ENCODE results near the gene TENM3. TPM values are rescaled to one million over a fixed set of nuclear protein-coding genes. Genes with fewer than 3 reads are reported as not detected.

Gene TENM3
- polyA plus RNA-seq, 4 donors: 14.4 to 17.3 (median 15.4) TPM

DNA sequence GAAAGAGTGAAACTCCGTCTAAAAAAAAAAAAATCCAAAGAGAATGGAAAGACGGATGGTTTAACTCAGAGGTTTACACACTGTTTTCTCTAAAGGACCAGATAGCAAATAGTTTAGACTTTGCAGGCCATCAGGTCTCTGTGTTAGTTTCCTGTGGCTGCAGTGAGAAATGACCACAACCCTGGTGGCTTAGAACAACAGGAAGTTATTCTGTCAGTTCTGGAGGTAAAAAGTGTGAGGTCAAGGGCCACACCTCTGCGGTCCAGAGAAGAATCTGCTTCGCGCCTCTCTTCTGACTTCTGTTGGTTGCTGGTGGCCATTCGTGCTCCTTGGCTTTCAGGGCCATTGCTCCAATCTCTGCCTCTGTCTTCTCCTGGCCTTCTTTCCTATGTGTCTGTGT is 76.9 kb downstream of the TENM3 start:
- no peak for DNase-seq (ENCODE audit: low read depth in 4 of 4, low spot score in 2 of 4)

DNA sequence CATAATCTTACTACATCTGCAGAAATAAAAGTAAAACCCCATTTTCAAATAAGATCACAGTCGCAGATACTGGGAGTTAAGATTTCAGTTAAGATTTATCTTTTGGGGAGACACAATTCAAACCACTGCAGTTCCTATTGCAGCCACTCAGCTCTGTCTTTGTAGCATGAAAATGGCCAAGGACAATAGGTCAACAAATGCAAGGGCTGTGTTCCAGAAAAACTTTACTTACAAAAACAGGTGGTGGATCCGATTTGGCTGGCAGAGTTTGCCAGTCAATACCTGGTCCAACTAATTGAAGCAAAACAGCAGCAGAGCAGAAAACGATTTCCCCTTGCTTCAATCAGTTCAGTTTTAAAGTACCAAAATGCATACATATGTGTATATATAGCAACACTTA is 77.4 kb downstream of the TENM3 start:
- no peak for DNase-seq (ENCODE audit: low read depth in 4 of 4, low spot score in 2 of 4)

DNA sequence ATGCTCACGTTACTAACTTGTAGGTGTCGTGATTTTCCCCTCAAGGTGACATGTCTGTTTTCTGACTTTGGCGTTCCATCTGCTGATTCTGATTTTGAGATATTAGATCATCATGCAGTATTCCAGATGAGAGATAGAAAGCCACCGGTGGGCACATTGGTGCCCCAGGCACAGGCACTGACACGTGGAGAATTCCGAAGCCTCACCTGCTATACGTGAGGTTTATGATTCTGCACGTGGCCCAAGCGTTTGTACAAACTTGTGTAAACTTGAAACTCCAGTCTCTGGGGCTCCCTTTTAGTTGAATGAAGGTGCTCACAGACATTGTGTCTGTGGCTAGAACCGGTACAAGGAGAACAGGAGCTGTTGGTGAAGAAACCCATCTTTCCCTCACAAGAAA is 81.1 kb downstream of the TENM3 start:
- no peak for DNase-seq (ENCODE audit: low read depth in 4 of 4, low spot score in 2 of 4)

DNA sequence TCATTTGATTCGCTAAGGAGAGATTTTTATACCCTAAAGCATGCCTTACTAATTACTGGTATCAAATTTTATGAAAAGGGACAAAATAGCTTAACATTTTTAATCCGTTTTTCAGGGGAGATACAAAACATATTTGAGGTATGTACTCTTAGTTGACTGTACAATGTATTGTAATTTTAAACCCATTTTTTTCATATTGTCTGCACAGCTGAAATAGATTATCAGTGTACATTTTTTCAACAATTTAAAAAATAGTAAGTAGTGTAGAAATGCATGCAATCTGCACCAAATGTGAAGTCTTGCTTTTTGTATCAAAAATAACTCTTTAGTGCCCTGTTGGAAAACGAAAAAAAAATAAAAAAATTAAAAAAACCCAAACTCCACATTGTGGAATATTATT is 82.2 kb downstream of the TENM3 start:
- no peak for DNase-seq (ENCODE audit: low read depth in 4 of 4, low spot score in 2 of 4)

DNA sequence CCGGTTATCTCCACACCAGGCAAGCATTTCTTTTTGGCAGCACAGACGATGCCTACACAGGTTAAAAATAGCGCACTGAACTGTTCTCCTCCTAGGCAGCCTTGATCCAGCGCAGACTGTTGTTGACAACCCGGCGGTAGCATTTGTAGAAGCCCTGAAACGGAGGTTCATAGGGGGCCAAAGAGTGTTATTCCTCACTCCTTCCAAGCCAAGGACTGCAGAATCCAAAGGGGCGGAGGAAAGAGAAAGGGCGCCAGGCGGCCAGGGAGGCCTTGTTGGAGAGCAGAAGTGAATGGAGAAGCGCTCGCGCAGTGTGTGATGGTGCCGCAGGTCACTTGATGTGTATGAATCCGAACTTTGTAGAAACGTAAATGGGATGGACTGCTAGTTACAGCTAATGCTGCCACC is 82.7 kb downstream of the TENM3 start:
- DNase-seq (ENCODE audit: low read depth in 4 of 4, low spot score in 2 of 4): no peak

DNA sequence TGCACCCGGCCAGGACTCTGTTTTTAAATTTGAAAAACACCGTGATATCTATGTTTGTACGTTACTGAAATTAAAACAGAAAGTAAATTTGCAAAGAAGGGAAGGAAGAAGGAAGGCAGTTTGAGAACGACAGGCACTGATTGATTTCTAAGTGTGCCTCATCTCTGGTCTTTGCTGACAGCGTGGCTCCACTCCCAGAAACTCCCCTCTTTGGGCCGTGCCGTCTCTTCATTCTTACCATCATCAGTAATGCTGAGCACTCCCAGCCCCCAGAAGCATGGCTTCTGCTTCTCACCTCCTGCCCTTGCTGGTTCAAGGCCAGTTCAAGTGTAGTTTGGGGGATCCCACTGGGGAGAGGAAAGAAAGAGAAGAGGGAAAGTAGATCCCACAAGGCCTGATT is 85.3 kb downstream of the TENM3 start:
- DNase-seq (ENCODE audit: low read depth in 4 of 4, low spot score in 2 of 4): no peak

DNA sequence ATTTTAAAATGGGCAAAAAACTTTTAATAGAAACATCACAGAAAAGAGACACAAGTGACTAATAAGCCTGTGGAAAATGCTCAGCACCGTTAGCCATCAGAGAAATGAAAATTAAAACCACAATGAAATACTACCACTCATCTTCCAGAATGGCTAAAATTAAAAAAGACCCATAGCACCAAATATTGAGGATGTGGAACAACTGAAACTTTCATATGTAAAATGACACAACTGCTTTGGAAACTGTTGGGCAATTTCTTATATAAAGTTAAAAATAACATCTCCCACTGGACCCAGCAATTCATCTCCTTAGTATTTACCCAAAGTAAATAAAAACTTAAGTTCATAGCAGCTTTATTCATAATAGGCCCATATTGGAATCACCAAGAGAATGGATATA is 94.2 kb downstream of the TENM3 start:
- DNase-seq (ENCODE audit: low read depth in 4 of 4, low spot score in 2 of 4): no peak

DNA sequence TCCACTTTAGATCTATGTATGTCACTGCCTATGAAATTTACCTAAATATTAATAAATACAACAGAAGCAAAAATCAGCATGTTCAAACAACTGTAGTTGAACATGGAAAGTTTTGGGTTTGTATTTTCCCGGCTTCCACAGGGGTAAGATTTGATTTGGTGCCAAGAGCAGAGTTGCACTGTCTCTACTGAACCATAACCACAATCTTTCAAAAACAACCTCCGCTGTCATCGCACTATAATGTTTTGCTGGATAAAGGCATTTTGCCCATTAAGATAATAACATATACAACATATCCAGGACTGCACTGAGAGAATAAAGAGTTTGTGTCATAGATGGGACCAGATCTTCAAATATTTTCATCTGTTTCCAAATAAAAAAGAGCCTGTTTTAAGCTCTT is 94.9 kb downstream of the TENM3 start:
- no peak for DNase-seq (ENCODE audit: low read depth in 4 of 4, low spot score in 2 of 4)

DNA sequence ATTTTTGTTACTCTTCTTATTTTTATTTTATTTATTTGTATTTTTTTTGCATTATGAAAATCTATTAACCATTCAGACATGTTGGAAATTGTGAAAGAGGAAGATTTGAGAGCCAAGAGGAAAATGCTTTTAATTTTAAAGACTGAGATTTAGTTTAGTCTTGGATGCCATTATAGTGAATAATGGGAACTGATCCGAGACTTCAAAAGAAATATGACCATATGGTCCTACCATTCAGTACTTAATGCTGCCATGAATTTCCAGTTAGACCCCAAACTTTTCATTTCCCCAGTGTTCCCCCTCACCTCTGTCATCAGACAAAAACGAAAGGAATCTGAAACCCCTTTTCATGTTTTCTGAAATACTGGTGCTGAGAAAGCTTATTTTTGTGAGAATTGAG is 95.5 kb downstream of the TENM3 start:
- DNase-seq (ENCODE audit: low read depth in 4 of 4, low spot score in 2 of 4): no peak

DNA sequence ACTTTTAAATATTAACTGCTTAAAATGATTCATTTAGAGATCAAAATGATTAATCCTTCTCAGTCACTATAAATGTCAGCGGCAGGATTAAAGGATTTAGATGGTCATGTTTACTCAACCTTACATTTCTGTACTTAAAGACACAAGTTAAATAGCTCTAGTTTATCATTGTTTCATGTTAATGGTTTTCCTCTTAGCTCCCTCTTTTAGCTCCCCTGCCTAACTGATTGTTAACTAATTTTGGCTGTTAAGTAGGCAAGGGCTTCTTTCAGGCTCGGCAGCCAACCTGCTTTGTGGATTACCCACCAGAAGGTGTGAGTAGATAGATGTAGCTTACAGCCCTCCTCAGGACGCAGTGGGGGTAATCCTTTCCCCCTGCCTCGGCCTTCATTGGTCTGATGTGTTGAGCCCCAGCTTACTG is 96.0 kb downstream of the TENM3 start:
- no peak for DNase-seq (ENCODE audit: low read depth in 4 of 4, low spot score in 2 of 4)

DNA sequence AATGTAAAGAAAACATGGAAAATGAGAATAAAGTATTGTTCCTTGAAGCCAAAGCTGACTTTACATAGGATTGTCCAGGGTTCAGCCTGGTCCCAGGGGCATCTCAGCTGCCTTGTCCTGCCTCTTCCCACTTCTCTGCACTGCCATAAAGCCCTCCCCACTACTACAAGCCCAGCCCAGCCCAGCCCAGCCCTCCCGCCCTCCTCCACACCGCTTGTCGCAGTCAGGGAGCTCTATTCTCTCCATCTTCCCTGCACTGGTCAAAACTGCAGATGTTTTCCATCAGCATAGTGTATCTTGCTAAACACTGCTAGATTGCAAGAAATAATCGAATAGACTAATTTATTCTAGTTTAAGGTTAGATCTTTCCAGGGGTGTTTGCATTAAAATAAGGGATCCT is 100.3 kb downstream of the TENM3 start:
- DNase-seq (ENCODE audit: low read depth in 4 of 4, low spot score in 2 of 4): no peak

DNA sequence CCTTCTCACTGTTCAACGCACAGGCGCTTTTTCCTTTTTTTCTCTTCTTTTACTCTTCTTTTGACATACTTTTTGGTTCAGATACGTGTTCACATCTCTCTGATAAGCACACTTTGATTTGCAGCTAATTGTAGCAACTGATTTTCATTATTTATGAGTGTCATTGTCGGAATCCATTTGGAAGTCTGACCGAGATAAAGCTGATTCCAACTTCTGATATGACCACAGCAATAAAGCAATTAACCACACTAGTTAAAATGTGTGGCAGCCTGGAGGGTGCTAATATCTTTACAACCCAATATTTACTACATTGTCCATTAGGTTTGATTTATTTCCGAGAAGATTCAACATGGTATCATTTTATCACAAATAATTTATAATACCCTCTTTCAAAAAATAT is 101.8 kb downstream of the TENM3 start:
- DNase-seq (ENCODE audit: low read depth in 4 of 4, low spot score in 2 of 4): no peak

DNA sequence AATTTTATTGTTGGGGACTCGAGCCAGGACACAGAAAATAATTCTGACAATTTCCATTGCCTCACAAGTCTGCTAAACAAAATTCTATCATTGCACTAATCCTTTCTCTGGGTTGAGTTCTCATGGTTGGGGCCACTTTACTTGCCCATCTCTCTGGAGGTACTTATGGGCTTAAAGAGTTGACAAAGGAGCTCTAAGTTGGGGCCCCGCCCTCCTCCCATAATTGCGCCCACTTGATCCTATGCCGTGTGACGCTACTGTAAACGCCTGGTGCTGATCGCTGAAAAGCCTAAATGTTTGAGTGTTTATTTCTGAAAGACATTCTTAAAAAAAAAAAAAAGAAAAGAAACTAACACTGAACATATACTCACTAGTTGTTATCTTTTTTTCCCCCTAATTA is 103.0 kb downstream of the TENM3 start:
- no peak for DNase-seq (ENCODE audit: low read depth in 4 of 4, low spot score in 2 of 4)

DNA sequence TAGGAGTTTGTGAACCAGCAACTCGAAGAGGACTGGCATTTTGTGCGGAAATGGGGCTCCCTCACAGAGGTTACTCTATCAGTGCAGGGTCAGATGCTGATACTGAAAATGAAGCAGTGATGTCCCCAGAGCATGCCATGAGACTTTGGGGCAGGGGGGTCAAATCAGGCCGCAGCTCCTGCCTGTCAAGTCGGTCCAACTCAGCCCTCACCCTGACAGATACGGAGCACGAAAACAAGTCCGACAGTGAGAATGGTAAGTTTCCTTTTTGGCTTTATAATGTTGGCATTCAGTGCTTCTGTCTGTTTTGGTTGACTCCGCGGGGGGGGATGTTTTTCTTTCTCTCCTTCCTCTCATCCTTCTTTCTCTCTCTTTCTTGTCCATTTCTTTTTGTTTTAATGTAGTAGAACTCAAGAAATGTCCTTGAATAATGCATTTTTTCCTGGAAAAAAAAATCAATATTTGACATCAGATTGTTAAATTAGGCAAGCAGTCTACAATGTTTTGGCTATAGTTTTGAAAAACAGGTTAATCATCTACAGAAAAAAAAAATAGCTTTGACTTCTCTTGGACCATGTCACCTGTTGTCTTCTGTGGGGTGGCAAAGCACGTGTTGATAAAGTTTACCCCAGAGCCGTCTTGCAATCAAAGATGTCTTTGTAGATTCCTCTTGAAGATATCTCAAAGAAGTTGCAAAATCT is 103.6 kb downstream of the TENM3 start:
- DNase-seq (ENCODE audit: low read depth in 4 of 4, low spot score in 2 of 4): no peak

DNA sequence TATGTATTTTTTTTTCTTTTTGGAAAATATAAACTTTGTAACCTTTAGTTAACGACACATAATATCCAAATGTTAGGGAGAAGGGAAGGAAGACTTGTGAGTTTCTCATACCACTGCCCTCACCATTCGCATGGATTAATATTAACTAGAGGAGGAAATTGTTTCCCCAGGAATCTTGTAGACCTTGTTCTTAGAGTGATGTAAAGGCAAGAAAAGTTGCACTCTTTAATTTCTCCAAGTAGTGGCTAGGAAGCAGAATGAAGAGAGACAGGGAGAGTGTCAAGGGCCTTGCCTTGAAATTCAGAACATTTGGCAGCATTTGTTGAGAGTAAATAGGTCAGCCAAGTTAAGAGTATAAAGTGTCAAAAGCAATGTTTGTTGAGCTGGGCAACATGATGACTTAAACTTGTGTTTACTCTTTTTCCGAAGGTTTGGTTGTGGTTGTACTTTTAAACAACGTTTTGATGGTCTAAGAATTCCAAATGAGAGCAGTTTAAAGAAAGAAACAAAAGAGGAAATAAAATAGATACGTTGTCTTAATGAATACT is 105.7 kb downstream of the TENM3 start:
- no peak for DNase-seq (ENCODE audit: low read depth in 4 of 4, low spot score in 2 of 4)

DNA sequence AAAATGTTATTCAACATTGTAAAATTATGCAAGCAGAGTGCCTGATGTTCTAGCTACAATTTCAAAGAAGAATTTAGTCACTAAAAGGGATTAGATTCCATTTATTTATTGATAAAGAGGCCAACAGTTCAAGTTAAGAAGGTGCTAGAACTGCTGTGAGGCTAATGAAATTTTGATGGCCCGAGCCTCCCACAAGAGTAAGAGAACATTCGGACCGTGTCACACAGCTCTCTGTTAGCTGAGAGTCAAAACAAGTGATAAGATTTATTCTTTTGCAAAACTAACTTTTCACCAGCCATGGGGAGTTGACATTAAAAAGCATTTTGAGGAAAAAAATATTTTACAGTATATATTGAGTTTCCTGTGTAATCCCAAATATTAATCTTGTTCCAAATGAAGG is 106.8 kb downstream of the TENM3 start:
- no peak for DNase-seq (ENCODE audit: low read depth in 4 of 4, low spot score in 2 of 4)

DNA sequence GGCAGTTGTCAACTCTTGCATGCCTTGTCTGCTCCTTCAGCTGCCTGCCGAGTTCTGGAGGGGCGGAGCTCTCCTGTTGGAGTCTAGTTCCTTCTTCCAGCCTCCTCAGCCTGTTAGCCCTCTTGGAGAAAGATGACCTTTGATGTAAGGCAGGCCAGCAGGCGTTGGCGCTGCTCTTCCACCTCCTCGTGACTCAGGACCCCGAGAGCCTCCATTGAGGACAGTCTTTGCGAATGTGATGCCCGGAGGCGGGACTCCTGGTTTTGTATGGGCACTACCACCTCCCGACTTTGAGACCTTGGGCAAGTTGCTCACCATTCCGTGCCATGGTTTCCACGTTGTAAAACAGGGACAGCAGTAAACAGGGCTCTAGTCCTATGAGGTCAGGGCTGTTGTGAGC is 108.3 kb downstream of the TENM3 start:
- no peak for DNase-seq (ENCODE audit: low read depth in 4 of 4, low spot score in 2 of 4)

DNA sequence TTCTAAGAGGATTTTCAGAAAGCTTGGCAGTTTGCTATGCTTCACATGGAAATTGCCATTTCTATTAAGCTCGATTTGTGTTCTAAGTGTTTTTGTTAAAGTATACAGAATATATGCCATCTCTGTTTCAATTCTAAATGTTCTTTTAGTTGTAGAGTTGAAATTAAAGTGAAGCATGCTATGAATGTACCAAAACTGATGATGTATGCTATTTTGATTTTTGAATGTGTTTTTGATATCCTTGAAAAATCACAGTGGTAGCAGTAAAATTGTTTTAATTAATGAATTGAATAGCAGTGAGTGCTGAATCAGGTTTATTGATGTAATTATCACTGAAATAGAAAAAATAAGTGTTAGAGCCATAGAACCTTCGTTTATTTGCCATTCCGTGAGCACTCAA is 110.9 kb downstream of the TENM3 start:
- DNase-seq (ENCODE audit: low read depth in 4 of 4, low spot score in 2 of 4): no peak

DNA sequence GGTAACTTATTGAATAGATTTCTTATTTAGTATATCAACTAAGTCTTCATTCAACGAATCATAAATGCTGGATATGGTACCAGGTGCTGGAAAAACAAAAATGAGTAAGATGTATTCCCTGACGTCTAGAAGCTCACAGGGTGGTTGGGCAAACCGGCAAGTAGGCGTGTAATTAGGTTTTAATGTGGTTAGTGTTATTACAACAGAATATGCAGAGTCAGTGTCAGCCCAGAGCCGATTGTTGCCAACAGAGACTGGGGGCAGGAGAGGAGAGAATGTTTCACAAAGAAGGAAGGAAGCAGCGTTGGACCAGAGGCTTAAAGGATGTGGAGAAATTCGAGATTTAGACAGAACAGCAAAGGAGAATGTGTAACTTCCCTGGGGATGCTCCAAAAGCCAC is 111.7 kb downstream of the TENM3 start:
- no peak for DNase-seq (ENCODE audit: low read depth in 4 of 4, low spot score in 2 of 4)

DNA sequence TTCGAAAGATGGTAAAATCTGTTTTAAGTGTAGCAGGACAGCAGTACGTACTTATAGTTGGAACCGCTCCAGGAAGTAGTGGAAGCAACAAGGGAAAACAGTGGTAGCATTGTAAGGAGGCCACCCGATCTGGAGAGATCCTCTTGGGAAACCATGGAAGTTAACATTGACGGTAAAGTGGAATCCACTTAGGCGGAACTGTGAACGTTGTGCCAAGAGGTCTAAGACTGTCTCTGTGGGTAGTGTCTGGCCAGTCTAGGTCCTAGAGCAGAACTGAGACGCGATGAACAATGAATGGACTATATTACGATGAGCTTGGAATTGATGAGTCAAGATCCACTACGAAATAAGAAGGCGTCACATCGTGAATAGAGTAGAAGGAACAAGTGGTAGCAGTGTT is 124.0 kb downstream of the TENM3 start:
- DNase-seq (ENCODE audit: low read depth in 4 of 4, low spot score in 2 of 4): no peak

DNA sequence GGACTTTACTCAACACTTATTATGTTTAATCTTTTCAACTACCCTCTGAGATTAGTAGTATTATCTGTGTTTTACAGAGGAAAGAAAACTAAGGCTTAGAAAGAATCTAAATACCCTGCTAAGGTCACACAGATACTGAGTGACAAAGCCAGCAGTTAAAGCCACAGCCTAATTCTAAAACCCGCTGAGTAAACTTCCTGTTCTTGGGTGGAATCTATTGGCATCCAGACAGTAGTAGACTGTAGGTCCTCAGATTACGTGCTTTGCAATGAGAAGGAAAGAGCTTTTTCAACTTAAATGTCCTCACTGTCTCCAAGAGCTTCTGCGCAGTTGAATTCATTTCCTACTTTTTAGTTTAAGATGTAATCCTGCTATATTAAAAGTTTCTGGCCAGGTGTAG is 126.0 kb downstream of the TENM3 start:
- no peak for DNase-seq (ENCODE audit: low read depth in 4 of 4, low spot score in 2 of 4)

DNA sequence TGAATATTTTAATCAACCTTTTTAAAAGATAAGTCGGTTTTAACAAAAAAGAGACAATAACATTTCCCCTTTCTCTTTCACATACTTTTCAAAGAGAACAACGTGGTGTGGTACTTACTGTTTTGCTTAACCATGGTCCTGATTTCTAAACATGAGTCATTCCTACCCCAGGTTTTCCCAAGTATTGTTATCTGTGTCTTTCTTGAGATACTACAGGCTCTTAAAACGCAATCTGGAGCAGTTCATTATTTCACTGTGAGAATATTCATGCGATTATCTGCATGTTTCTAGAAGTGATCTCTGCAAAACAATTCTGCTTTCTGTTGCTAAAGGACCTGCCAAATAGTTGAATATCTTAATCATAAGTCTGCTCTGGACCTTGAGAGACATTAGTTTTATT is 127.3 kb downstream of the TENM3 start:
- no peak for DNase-seq (ENCODE audit: low read depth in 4 of 4, low spot score in 2 of 4)

DNA sequence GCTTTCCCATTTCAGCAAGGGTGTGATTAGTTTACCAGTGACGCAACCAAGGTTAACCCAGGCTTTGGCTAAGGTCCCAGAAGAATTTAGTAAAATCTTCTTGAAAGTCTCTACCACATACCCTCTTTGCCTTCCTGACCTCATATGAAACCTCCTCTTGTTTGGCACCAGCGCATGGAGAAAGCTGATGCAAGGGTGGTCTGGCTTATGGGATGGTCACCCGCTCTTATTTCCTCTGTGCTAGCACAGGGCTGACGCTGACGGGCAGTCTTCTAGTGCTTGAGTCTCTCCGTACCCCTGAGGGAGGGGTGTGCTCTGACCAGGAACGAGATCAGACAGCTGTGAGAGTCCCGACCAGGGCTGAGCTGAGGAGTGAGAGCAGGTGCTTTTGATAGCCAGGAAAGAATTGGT is 137.6 kb downstream of the TENM3 start:
- DNase-seq (ENCODE audit: low read depth in 4 of 4, low spot score in 2 of 4): no peak
